Measurements from ENCODE around the gene FDXACB1.
"Not testable (repeated sequence)": the region's sequence is repeated elsewhere in the genome, so short reads cannot be mapped to it uniquely, and the experiment has no call there.

FDXACB1 gene

DNA sequence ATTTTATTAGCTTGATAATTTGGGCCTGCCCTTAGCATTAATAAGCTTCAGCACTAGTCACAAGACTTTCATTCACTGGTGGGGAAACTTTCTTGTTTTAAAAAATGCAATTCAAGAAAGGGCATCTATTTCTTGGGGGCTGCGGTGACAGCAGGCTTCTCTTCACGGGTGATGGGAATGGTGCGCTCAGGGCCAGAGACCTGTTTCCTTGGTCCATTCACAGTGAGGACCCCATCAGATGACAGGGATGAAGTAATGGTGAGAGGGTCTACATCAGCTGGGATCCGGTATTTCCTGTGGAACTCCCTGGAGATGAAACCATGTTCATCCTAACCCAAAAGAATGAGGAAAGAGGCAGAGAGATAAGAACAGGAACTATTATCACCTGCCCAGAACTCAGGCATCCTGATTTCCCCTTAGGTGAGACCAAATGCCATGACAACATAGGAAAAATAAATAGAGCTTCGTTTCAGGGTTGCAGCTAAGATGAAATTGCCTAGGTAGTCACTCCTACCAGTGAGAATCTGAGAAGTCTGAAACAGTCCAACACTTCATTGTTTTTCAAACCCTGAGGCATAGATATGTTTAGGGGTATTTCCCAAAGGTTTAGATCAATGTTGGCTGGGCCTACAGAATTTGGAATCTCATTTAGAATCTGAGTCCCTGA is 29.8 kb upstream of the FDXACB1 start:
- no peak for DNase-seq (ENCODE audit: low read depth)
- H3K4me3 ChIP-seq (ENCODE audit: control insufficient read depth, low read depth, low read length): no peak overlapping the region
- TF ChIP-seq, protein P1, sequence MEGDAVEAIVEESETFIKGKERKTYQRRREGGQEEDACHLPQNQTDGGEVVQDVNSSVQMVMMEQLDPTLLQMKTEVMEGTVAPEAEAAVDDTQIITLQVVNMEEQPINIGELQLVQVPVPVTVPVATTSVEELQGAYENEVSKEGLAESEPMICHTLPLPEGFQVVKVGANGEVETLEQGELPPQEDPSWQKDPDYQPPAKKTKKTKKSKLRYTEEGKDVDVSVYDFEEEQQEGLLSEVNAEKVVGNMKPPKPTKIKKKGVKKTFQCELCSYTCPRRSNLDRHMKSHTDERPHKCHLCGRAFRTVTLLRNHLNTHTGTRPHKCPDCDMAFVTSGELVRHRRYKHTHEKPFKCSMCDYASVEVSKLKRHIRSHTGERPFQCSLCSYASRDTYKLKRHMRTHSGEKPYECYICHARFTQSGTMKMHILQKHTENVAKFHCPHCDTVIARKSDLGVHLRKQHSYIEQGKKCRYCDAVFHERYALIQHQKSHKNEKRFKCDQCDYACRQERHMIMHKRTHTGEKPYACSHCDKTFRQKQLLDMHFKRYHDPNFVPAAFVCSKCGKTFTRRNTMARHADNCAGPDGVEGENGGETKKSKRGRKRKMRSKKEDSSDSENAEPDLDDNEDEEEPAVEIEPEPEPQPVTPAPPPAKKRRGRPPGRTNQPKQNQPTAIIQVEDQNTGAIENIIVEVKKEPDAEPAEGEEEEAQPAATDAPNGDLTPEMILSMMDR (IDR thresholded peaks at IDR 0.05; ENCODE audit: control insufficient read depth, insufficient read depth, low read depth, low read length, missing control alignments): no peak

DNA sequence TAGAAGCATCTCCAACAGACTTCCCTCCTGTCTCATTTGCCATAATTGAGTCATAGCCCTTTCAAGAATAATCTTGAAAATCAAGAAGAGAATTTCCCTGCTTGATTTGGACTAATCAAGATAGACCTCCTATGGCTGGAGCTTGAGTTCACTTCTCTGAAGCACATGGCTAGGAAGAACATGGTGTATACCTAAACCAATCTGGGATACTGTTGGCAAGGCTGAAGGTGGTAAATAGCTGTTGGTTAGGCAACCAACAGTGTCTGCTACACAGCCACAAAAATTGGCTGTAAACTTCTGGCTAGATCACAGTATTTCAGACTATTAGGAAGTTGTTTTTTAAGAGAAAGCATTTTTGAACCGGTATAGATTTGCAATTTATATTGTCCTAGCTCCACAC is 27.7 kb upstream of the FDXACB1 start:
- no peak for DNase-seq (ENCODE audit: low read depth)
- H3K4me3 ChIP-seq (ENCODE audit: control insufficient read depth, low read depth, low read length): no peak overlapping the region
- TF ChIP-seq, protein P1 (IDR thresholded peaks at IDR 0.05; ENCODE audit: control insufficient read depth, insufficient read depth, low read depth, low read length, missing control alignments): no peak

DNA sequence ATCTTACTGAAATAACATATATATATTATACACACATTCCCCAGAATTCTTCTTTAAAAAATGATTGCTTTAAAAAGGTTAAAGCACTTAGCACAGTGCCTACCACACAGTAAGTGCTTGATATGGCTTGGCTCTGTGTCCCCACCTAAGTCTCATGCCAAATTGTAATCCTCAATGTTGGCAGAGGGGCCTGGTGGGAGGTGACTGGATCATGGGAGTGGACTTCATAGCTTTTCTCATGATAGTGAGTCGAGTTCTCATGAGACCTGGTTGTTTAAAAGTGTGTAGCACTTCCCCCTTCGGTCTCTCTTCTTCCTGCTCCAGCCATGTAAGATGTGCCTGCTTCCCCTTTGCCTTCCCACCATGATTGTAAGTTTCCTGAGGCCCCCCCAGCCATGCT is 26.4 kb upstream of the FDXACB1 start:
- DNase-seq (ENCODE audit: low read depth): no peak
- TF ChIP-seq, protein P1 (IDR thresholded peaks at IDR 0.05; ENCODE audit: control insufficient read depth, insufficient read depth, low read depth, low read length, missing control alignments): no peak
- no peak overlapping the region for H3K4me3 ChIP-seq (ENCODE audit: control insufficient read depth, low read depth, low read length)

DNA sequence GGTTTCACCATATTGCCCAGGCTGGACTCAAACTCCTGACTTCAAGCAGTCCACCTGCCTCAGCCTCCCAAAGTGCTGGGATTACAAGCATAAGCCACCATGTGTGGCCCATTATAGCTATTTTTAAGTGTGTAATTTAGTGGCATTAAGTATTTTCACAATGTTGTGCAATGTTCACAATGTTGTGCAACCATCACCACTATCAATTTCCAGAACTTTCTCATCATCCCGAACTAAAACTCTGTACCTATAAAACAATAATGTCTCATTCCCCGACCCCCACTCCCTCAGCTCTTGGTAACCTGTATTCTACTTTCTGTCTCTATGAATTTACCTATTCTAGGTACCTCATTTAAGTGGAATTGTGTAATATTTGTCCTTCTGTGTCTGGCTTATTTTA is 7.9 kb upstream of the FDXACB1 start:
- TF ChIP-seq, protein P1 (IDR thresholded peaks at IDR 0.05; ENCODE audit: control insufficient read depth, insufficient read depth, low read depth, low read length, missing control alignments): no peak
- DNase-seq (ENCODE audit: low read depth): no peak

DNA sequence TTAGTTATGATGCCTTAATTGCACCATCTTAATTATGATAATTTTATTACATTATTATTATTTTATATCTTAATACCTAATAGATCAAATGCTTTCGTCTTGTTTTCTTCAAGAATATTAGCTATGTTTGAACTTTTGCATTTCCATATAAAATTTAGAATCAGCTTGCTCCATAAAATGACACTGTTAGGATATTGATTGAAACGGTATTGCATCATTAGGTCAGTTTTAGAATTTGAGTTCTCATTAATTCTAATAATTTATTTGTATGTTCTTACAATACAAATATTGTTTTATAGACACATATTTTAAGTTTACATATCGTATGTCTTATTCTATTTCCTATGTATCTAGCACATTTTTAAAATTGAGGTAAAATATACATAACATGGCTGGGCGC is 7.1 kb upstream of the FDXACB1 start:
- no peak overlapping the region for H3K4me3 ChIP-seq (ENCODE audit: control insufficient read depth, low read depth, low read length)
- DNase-seq (ENCODE audit: low read depth): no peak
- TF ChIP-seq, protein P1 (IDR thresholded peaks at IDR 0.05; ENCODE audit: control insufficient read depth, insufficient read depth, low read depth, low read length, missing control alignments): no peak

More for the DNA sequence above, 7.9 kb upstream of the FDXACB1 start:
- no peak overlapping the region for H3K4me3 ChIP-seq (ENCODE audit: control insufficient read depth, low read depth, low read length)

DNA sequence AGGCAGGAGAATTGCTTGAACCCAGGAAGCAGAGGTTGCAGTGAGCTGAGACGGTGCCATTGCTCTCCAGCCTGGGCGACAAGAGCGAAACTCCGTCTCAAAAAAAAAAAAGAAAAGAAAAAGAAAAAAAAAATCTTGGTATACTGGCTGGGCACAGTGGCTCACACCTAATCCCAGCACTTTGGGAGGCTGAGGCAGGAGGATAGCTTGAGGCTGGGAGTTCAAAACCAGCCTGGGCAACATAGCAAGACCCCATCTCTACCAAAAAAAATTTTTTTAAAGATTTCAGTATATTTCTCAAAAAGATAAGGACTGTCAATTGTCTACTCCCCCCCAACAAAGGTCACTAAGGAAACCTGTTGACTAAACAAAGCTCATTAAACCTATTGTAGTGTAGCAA is 6.1 kb upstream of the FDXACB1 start:
- not testable (repeated sequence) for H3K4me3 ChIP-seq (ENCODE audit: control insufficient read depth, low read depth, low read length); DNase-seq (ENCODE audit: low read depth)

DNA sequence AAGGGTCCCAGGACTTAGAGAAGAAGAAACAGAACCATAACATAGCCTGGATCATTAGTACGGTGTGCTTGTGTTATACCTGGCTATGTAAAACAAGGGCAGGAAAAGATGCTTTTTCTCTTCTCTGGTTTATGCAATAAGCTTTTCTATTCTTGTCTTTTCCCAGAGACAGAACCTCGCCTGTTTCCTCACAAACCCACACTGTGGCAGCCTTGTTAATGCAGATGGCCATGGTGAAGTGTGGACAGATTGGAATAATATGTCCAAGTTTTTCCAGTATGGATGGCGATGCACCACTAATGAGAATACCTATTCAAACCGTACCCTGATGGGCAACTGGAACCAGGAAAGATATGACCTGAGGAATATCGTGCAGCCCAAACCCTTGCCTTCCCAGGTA is 3.2 kb upstream of the FDXACB1 start:
- H3K4me3 ChIP-seq (ENCODE audit: control insufficient read depth, low read depth, low read length): no peak overlapping the region
- TF ChIP-seq, protein P1 (IDR thresholded peaks at IDR 0.05; ENCODE audit: control insufficient read depth, insufficient read depth, low read depth, low read length, missing control alignments): no peak
- DNase-seq (ENCODE audit: low read depth): no peak
